GM23338 (cell line): ENCODE measurements around the gene AGBL5.

Experiments
- CREB1 ChIP-seq: fragments of 250-450 bp; sonication (Bioruptor Pico); IDR thresholded peaks from 2 replicates; pipeline ENCODE4 v1.5.0; 2020; ENCODE audit warnings: low read depth, mild to moderate bottlenecking, moderate library complexity
- CTCF ChIP-seq, 2 experiments: fragments of 200-600 bp in 1 of 2; sonication (generic) in 1 of 2; conservative IDR thresholded peaks; 2 replicates each; pipeline versions ENCODE4 v1.5.1 to v1.6.1; 2016 to 2017; ENCODE audit warnings: antibody characterized with exemption in 2 of 2, low read depth in 2 of 2, mild to moderate bottlenecking in 2 of 2, moderate library complexity in 1 of 2
- EZH2 ChIP-seq: fragments of 200-600 bp; sonication (generic); IDR thresholded peaks from one replicate; pipeline ENCODE4 v1.8.0; 2017; ENCODE audit warnings: antibody characterized with exemption, mild to moderate bottlenecking, low read depth; ENCODE audit not compliant: unreplicated experiment
- EZH2phosphoT487 ChIP-seq: fragments of 200-600 bp; sonication (generic); IDR thresholded peaks from one replicate; pipeline ENCODE4 v1.8.1; 2018; ENCODE audit warnings: antibody characterized with exemption; ENCODE audit not compliant: unreplicated experiment
- JUNB ChIP-seq: IDR thresholded peaks from one replicate; pipeline ENCODE4 v1.6.1; 2016; ENCODE audit warnings: antibody characterized with exemption; ENCODE audit not compliant: unreplicated experiment
- NANOG ChIP-seq: IDR thresholded peaks from 2 replicates; pipeline ENCODE4 v1.6.1; 2016; ENCODE audit warnings: antibody characterized with exemption, borderline replicate concordance
- POLR2AphosphoS5 ChIP-seq: IDR thresholded peaks from 2 replicates; pipeline ENCODE4 v1.6.1; 2016; ENCODE audit warnings: antibody characterized with exemption, low read depth
- REST ChIP-seq: IDR thresholded peaks from one replicate; pipeline ENCODE4 v1.6.1; 2018; ENCODE audit warnings: antibody characterized with exemption; ENCODE audit not compliant: unreplicated experiment
- ZNF114 ChIP-seq: fragments of 250-450 bp; sonication (Bioruptor Pico); IDR thresholded peaks from 2 replicates; pipeline ENCODE4 v1.5.0; 2020; ENCODE audit warnings: mild to moderate bottlenecking, moderate library complexity

DNA sequence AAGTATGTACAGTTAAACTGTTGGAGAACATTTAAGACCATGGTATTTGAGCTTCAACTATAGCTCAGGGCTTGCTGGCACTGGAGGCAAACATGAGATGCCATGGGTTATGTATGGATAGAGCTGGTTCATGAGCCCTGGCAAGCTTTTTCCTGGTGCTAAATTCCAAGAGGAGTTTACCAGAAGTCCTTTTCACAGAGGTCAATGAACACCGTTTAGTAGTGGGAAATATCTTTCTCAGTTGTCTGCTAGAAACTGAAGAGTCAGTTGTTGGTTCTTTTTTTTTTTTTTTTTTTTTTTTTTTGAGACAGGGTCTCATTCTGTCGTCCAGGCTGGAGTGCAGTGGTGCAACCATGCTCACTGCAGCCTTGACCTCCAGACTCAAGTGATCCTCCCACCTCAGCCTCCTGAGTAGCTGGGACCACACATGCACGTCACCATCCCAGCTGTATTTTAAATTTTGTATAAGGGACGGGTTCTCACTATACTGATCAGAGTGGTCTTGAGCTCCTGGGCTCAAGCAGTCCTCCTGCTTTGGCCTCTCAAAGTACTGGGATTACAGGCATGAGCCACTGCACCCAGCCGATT lies 36.4 kb downstream of the AGBL5 start:
- TF ChIP-seq CTCF (conservative IDR thresholded peaks at IDR 0.05; ENCODE audit: low read depth in 2 of 2) (no peak), EZH2 (no peak), JUNB (no peak), POLR2AphosphoS5 (no peak), EZH2phosphoT487 (no peak), REST (no peak), ZNF114 (CRISPR knock-in tag) (no peak), NANOG (no peak), CREB1 (CRISPR knock-in tag) (no peak)
